A549 (cell line): ENCODE data around the gene U2AF1L4. TPM values are rescaled to one million over a fixed set of nuclear protein-coding genes. Genes with fewer than 3 reads are reported as not detected.

Source experiments
- ATAC-seq, 2 experiments: fragments of 200-7000 bp in 1 of 2; fragments of >200 bp in 1 of 2; cut with Nextera tagmentation in 1 of 2; cut with Tn5 transposase in 1 of 2; 3 replicates each; pipeline versions ENCODE4 v1.8.0 to v1.9.1; 2018 to 2020; ENCODE audit warnings: mild to moderate bottlenecking in 1 of 2, moderate library complexity in 1 of 2
- CTCF ChIA-PET: fragments of 300-600 bp; sonication (Branson Sonifier 250); formaldehyde crosslinking; extraction: SDS; loops from one replicate; lab custom pipeline; 2021; ENCODE audit warnings: antibody characterized with exemption, inconsistent platforms; lab: Yijun Ruan, JAX
- POLR2A ChIA-PET: fragments of 350-600 bp; formaldehyde crosslinking; extraction: SDS; loops from one replicate; lab custom pipeline; 2021; ENCODE audit warnings: antibody characterized with exemption, inconsistent platforms; lab: Yijun Ruan, JAX
- DNase-seq, 2 experiments: peaks; one replicate each; pipeline versions ENCODE4 v3.0.0 to v3.0.0-alpha.2; 2011 to 2016; ENCODE audit warnings: low read depth in 1 of 2, low spot score in 1 of 2
- FAIRE-seq: peaks from 2 replicates; lab custom pipeline; 2011; peaks lifted over from hg19 to GRCh38; lab: Jason Lieb, UNC
- H3K27ac ChIP-seq, 2 experiments: fragments of >200 bp; sonication (Bioruptor Twin); formaldehyde crosslinking; 3 replicates each; pipeline ENCODE4 v1.5.1; 2016 to 2017
- H3K4me1 ChIP-seq: fragments of >200 bp; sonication (Bioruptor Twin); formaldehyde crosslinking; 3 replicates; pipeline ENCODE4 v1.6.1; 2016
- H3K4me2 ChIP-seq: fragments of >200 bp; sonication (Bioruptor Twin); formaldehyde crosslinking; 3 replicates; pipeline ENCODE4 v1.6.1; 2016
- H3K4me3 ChIP-seq: fragments of >200 bp; sonication (Bioruptor Twin); formaldehyde crosslinking; 3 replicates; pipeline ENCODE4 v1.5.1; 2016
- H3K9me3 ChIP-seq: fragments of >200 bp; sonication (Bioruptor Twin); formaldehyde crosslinking; 3 replicates; pipeline ENCODE4 v1.6.1; 2016
- CBX2 ChIP-seq: fragments of 200-600 bp; sonication (generic); IDR thresholded peaks from 2 replicates; pipeline ENCODE4 v1.6.1; 2016; ENCODE audit warnings: low read depth, mild to moderate bottlenecking, borderline replicate concordance
- CBX8 ChIP-seq: fragments of 200-600 bp; sonication (generic); IDR thresholded peaks from 2 replicates; pipeline ENCODE4 v1.6.1; 2016
- FOSB ChIP-seq: fragments of 250-450 bp; sonication (Bioruptor Pico); IDR thresholded peaks from 2 replicates; pipeline ENCODE4 v1.5.0; 2020; ENCODE audit warnings: mild to moderate bottlenecking, moderate library complexity
- JUN ChIP-seq, 2 experiments: fragments of >200 bp; sonication (Bioruptor Twin); formaldehyde crosslinking; IDR thresholded peaks; 2 replicates in 1 of 2; 3 replicates in 1 of 2; pipeline ENCODE4 v1.6.1; 2016 to 2017
- MAFK ChIP-seq: fragments of 450-650 bp; IDR thresholded peaks from 2 replicates; pipeline ENCODE4 v1.6.1; 2014; ENCODE audit not compliant: partially characterized antibody
- MAZ ChIP-seq: fragments of 150-350 bp; IDR thresholded peaks from 2 replicates; pipeline ENCODE4 v1.6.1; 2014; ENCODE audit warnings: antibody characterized with exemption, low read depth, low read length, borderline replicate concordance
- PHF8 ChIP-seq: fragments of 200-600 bp; sonication (generic); IDR thresholded peaks from 2 replicates; pipeline ENCODE4 v1.6.1; 2016; ENCODE audit warnings: low read depth, mild to moderate bottlenecking, antibody characterized with exemption, moderate library complexity, borderline replicate concordance
- POLR2AphosphoS2 ChIP-seq: conservative IDR thresholded peaks from 2 replicates; pipeline ENCODE4 v1.6.1; 2012; ENCODE audit warnings: low read length, improper control_type of control experiment, inconsistent platforms
- RARB ChIP-seq: fragments of 250-450 bp; sonication (Bioruptor Pico); IDR thresholded peaks from 2 replicates; pipeline ENCODE4 v1.8.0; 2021; ENCODE audit warnings: mild to moderate bottlenecking, moderate library complexity
- RNF2 ChIP-seq: fragments of 200-600 bp; sonication (generic); IDR thresholded peaks from 2 replicates; pipeline ENCODE4 v1.6.1; 2016; ENCODE audit warnings: low read depth, mild to moderate bottlenecking, antibody characterized with exemption, moderate library complexity, borderline replicate concordance
- SREBF2 ChIP-seq: fragments of 450-650 bp; IDR thresholded peaks from 2 replicates; pipeline ENCODE4 v1.6.1; 2014; ENCODE audit warnings: mild to moderate bottlenecking, moderate library complexity
- TP53 ChIP-seq: fragments of 250-450 bp; sonication (Bioruptor Pico); IDR thresholded peaks from 2 replicates; pipeline ENCODE4 v1.5.0; 2021; ENCODE audit warnings: mild to moderate bottlenecking, moderate library complexity
- ZFP36 ChIP-seq: fragments of 450-650 bp; IDR thresholded peaks from 2 replicates; pipeline ENCODE4 v1.6.1; 2014; ENCODE audit warnings: borderline replicate concordance; ENCODE audit not compliant: partially characterized antibody
- ZNF302 ChIP-seq: fragments of 250-450 bp; sonication (Bioruptor Pico); IDR thresholded peaks from 2 replicates; pipeline ENCODE4 v1.9.0; 2021; ENCODE audit warnings: inconsistent platforms, mild to moderate bottlenecking, moderate library complexity
- WGBS: methylation state at CpG from one replicate; pipeline ENCODE4 v1.1.6; 2017; ENCODE audit errors: missing lambda C conversion rate; 5-methylcytosine and 5-hydroxymethylcytosine counted together
- polyA plus RNA-seq, 4 experiments: library from polyadenylated mRNA; depleted of rRNA in 3 of 4; stranded (reverse); fragments of >200 nt; fragmentation: RNase III in 1 of 4; extraction: RNeasy Plus Mini Kit Qiagen cat#74134 plus additional on column Dnase treatment in 1 of 4; gene quantifications; 2 replicates in 3 of 4; 3 replicates in 1 of 4; pipeline ENCODE4 v1.2.3, GENCODE V29; 2011 to 2017
- TF ChIP-seq, protein P1 (sequence below): fragments of >200 bp; sonication (Bioruptor Twin); formaldehyde crosslinking; IDR thresholded peaks from 3 replicates; pipeline ENCODE4 v1.5.1; 2016
- TF ChIP-seq, protein P2 (sequence below): fragments of >200 bp; sonication (Bioruptor Twin); formaldehyde crosslinking; IDR thresholded peaks from 2 replicates; pipeline ENCODE4 v1.6.1; 2016
- TF ChIP-seq, protein P3 (sequence below): IDR thresholded peaks from 2 replicates; pipeline ENCODE4 v1.6.1; 2012
- TF ChIP-seq, protein P4 (sequence below): fragments of 150-350 bp; IDR thresholded peaks from 2 replicates; pipeline ENCODE4 v1.6.1; 2014; ENCODE audit warnings: low read depth, mild to moderate bottlenecking, low read length
- TF ChIP-seq, protein P5 (sequence below): fragments of >200 bp; sonication (Bioruptor Twin); formaldehyde crosslinking; IDR thresholded peaks from 3 replicates; pipeline ENCODE4 v1.6.1; 2016

The U2AF1L4 gene
- polyA plus RNA-seq, 2 of the 4 experiments (the other 2 are of a cell fraction) = 41.1 to 42.8 TPM

DNA sequence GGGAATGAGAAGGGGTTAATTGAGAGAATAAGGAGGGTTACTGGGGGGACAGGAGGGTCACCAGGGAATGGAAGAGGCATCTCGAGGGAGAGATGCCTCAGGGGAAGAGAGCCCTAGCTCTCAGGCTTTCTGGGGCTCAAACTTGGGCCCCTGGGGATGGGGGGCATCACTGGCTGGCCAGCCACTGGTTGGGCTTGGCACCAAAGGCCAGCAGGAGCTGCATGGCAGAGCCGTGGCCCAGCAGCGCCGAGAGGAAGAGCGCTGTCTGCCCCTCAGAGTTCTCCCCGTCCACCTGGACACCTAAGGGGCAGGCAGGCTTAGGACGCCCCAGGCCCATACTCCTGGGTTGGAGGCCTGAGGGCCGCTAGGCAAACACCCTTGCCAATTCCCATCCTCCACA is 47.7 kb upstream of the U2AF1L4 start:
- Histone ChIP-seq H3K4me1 (peaks cover 8% of the 10 kb centered on the region), H3K4me2 (no peak overlapping the region), H3K9me3 (no peaks in the 10 kb centered on the region), H3K4me3 (no peak overlapping the region), H3K27ac (no peak overlapping the region)
- TF ChIP-seq FOSB = no peak
- TF ChIP-seq CBX8 = no peak
- 74% methylated on average over 8 of the region's 8 CpGs for WGBS
- ChIA-PET CTCF (interaction anchor here (0.6 to 1.2 kb wide), 3 partner anchors 17 to 140 kb away, joined by 3 read pairs; no protein-coding TSS in a partner anchor), POLR2A (no interaction called here)
- no peak for DNase-seq
- FAIRE-seq = no peak
- 0 out of 6 replicates have a peak, but pooled peaks of 1 of the 2 experiments have one; percentile 2 for ATAC-seq

DNA sequence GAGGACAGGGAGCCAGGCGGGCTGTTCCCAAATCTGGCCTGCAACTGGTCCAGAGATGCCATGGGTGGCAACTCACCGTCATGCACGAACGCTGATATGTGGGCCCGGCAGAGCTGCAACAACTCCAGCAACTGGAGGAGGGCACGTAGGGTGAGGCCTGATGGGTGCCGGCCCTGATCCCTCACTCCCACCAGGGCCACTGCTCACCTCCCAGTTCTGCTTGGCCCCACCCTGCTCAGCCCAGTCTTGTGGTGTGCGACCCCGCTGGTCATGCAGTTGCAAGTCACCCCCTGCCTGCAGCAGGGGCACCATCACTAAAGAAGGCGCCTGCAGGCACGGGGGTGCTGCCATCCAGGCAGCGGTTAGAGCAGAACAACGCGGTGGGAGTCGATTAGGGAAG is 47.1 kb upstream of the U2AF1L4 start:
- TF ChIP-seq RARB (CRISPR knock-in tag) (no peak), SREBF2 (no peak), ZNF302 (CRISPR knock-in tag) (no peak), MAFK (no peak), PHF8 (no peak), JUN (IDR thresholded peaks at IDR 0.05) (no peak), RNF2 (no peak), TP53 (no peak), POLR2AphosphoS2 (no peak), CBX2 (no peak)
- TF ChIP-seq, protein P1, sequence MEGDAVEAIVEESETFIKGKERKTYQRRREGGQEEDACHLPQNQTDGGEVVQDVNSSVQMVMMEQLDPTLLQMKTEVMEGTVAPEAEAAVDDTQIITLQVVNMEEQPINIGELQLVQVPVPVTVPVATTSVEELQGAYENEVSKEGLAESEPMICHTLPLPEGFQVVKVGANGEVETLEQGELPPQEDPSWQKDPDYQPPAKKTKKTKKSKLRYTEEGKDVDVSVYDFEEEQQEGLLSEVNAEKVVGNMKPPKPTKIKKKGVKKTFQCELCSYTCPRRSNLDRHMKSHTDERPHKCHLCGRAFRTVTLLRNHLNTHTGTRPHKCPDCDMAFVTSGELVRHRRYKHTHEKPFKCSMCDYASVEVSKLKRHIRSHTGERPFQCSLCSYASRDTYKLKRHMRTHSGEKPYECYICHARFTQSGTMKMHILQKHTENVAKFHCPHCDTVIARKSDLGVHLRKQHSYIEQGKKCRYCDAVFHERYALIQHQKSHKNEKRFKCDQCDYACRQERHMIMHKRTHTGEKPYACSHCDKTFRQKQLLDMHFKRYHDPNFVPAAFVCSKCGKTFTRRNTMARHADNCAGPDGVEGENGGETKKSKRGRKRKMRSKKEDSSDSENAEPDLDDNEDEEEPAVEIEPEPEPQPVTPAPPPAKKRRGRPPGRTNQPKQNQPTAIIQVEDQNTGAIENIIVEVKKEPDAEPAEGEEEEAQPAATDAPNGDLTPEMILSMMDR = no peak
- TF ChIP-seq, protein P2, sequence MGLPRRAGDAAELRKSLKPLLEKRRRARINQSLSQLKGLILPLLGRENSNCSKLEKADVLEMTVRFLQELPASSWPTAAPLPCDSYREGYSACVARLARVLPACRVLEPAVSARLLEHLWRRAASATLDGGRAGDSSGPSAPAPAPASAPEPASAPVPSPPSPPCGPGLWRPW = no peak
- TF ChIP-seq, protein P3, sequence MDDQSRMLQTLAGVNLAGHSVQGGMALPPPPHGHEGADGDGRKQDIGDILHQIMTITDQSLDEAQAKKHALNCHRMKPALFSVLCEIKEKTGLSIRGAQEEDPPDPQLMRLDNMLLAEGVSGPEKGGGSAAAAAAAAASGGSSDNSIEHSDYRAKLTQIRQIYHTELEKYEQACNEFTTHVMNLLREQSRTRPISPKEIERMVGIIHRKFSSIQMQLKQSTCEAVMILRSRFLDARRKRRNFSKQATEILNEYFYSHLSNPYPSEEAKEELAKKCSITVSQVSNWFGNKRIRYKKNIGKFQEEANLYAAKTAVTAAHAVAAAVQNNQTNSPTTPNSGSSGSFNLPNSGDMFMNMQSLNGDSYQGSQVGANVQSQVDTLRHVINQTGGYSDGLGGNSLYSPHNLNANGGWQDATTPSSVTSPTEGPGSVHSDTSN = no peak
- TF ChIP-seq, protein P4, sequence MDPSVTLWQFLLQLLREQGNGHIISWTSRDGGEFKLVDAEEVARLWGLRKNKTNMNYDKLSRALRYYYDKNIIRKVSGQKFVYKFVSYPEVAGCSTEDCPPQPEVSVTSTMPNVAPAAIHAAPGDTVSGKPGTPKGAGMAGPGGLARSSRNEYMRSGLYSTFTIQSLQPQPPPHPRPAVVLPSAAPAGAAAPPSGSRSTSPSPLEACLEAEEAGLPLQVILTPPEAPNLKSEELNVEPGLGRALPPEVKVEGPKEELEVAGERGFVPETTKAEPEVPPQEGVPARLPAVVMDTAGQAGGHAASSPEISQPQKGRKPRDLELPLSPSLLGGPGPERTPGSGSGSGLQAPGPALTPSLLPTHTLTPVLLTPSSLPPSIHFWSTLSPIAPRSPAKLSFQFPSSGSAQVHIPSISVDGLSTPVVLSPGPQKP = no peak
- 91% methylated on average over 15 of the region's 15 CpGs for WGBS
- H3K4me1 ChIP-seq = peaks cover 8% of the 10 kb centered on the region
- H3K9me3 ChIP-seq = no peaks in the 10 kb centered on the region
- H3K27ac ChIP-seq = no peak overlapping the region
- H3K4me2 ChIP-seq = no peak overlapping the region
- ChIA-PET POLR2A (no interaction called here), CTCF (interaction anchor here (0.9 to 2.1 kb wide), 3 partner anchors 8 to 43 kb away, joined by 3 to 9 read pairs (median 5); no protein-coding TSS in a partner anchor)
- DNase-seq (no peak), ATAC-seq (no peak), FAIRE-seq (no peak)
- H3K4me3 ChIP-seq = no peak overlapping the region

DNA sequence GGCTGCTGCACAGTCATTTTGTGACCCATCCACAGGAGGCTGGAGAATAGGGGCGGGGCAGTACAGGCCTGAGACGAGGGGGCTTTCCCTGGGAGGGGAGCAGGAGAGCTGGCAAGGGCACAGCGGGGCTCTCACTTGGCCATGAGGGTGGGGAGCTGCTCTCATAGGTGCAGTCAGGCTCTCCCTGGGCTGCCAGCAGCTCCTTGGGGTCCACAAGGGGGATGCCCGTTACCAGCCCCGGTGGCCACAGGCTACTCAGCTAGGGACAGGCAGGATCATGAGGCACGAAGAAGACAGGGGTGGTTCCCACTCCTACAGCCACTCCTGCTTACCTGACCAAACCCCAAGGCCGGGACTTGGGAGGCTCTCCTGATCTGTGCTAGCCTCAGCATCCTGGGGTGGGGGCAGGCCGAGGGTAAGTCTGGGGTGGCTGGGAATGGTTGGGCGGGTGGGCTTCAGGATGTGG is 46.6 kb upstream of the U2AF1L4 start:
- H3K4me2 ChIP-seq = no peak overlapping the region
- no peaks in the 10 kb centered on the region for H3K9me3 ChIP-seq
- no peak for DNase-seq
- H3K27ac ChIP-seq = no peak overlapping the region
- H3K4me3 ChIP-seq = no peak overlapping the region
- TF ChIP-seq FOSB (no peak), MAZ (no peak), ZFP36 (no peak)
- TF ChIP-seq, protein P5, sequence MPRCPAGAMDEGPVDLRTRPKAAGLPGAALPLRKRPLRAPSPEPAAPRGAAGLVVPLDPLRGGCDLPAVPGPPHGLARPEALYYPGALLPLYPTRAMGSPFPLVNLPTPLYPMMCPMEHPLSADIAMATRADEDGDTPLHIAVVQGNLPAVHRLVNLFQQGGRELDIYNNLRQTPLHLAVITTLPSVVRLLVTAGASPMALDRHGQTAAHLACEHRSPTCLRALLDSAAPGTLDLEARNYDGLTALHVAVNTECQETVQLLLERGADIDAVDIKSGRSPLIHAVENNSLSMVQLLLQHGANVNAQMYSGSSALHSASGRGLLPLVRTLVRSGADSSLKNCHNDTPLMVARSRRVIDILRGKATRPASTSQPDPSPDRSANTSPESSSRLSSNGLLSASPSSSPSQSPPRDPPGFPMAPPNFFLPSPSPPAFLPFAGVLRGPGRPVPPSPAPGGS = no peak
- TF ChIP-seq, protein P1 = no peak
- 84% methylated on average over 9 of the region's 9 CpGs for WGBS
- peaks cover 8% of the 10 kb centered on the region for H3K4me1 ChIP-seq
- ChIA-PET CTCF (interaction anchor here (0.9 to 2.2 kb wide), 4 partner anchors 9 to 43 kb away, joined by 3 to 9 read pairs (median 6); no protein-coding TSS in a partner anchor), POLR2A (no interaction called here)
- FAIRE-seq = no peak
- ATAC-seq = no peak
